GM04503 (cell line): Measurements from ENCODE around the gene DHX40.

Source experiments
- DNase-seq: peaks from one replicate; pipeline ENCODE4 v3.0.0-alpha.2; 2012; ENCODE audit warnings: low read depth

Gene DHX40

DNA sequence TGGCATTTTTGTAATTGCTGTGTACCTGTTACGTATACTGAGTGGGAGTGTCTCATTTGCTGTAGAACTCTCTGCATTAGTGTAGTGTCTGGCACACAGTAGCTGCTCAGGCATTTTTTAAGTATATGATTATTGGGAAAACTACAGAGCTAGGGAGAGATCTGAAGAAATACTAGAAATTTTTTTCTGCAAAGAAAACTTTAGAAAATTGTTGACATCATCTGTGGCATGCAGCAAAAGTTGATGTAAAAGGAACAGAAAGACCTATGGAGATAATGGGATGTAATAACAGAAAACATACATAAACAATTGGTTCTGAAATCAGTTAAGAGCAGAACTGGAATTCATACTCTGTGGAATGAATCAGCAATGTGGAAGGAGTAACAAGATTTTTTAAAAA lies 65.9 kb downstream of the DHX40 start:
- no peak for DNase-seq

DNA sequence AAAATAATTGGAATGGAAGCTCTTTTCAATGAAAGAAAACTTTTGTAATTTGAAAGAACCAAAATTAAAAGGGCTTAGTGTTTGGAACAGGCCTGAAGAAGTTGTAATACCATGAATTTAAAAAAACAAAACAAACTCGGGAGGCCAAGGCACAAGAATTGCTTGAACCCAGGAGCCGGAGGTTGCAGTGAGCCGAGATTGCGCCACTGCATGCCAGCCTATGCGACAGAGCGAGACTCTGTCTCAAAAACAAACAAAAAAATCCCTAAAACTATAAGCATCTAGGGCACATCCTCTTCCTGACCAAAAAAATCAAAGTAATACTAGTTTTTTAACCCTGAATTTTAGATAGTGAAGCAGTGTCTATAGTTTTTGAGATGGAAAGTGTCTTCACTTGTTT lies 67.0 kb downstream of the DHX40 start:
- DNase-seq = no peak

DNA sequence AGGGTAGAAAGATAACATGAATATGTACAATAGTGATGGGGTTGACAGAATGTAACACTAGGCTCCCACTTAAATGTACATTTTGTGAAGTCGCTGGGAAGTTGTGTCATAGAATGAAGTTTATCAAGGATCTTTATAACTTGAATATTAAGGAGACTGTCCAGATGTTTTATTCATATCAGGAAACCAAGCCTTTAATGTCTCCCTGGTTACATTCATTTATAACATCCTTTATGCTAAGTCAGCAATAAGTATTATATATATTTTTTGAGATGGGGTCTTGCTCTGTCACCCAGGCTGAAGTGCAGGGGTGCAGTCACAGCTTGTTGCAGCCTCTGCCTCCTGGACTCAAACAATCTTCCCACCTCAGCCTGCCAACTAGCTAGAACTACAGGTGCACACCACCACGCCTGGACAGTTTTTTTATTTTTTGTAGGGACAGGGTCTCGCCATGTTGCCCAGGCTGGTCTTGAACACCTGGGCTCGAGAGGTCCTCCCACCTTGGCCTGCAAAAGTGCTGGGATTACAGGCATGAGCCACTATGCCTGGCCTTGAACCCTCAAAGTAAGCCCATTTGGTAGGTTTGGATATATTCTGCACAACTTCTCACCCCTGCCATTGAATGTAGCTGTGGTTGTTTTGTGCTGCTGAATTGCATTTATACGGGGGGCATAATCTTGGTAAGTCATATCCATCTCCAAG lies 68.4 kb downstream of the DHX40 start:
- DNase-seq = no peak

- no peak for DNase-seq
These were observed 69.5 kb downstream of the DHX40 start for GRCh38 chr17:59634632-59635541.

DNA sequence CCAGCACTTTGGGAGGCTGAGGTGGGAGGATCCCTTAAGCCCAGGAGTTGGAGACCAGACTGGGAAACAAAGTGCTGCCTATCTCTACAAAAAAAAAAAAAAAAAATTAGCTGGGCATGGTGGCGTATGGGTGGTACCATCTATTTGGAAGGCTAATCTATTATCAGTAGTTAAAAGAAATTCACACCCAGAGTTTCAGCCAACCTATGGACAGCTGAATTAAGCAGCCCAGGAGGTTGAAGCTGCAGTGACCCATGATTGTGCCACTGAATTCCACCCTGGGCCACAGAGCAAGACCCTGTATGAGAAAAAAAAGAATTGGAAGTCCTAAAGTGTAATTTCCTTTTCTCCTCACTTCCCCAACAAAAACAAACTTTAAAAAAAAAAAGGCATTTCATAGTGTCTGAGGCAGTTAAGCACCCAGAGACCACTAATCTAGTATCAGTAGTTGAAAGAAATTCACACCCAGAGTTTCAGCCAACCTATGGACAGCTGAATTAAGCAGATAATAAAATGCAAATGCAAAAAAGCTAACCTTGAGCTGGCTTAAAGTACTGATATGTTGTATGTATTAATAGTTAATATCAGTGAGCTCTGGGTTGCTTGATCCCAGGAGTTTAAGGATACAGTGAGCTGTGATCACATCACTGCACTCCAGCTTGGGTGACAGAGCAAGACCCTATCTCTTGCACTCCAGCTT lies 72.4 kb downstream of the DHX40 start:
- no peak for DNase-seq

DNA sequence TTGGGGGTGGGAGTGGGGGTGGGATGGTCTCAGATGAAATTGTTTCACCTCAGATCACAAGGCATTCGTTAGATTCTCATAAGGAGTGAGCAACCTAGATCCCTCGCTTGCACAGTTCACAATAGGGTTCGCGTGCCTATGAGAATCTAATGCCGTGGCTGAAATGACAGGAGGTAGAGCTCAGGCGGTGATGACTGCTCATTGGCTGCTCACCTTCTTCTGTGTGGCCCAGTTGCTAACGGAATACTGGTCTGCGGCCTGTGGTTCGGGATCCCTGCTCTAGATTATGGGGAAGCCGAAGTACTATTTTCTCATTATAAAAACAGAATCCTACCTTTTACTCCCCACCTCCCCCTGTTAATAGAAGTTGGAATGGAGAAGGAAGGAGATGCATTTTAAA lies 73.1 kb downstream of the DHX40 start:
- no peak for DNase-seq

GRCh38 chr17:59641799-59642484 lies 76.5 kb downstream of the DHX40 start:
- no peak for DNase-seq

DNA sequence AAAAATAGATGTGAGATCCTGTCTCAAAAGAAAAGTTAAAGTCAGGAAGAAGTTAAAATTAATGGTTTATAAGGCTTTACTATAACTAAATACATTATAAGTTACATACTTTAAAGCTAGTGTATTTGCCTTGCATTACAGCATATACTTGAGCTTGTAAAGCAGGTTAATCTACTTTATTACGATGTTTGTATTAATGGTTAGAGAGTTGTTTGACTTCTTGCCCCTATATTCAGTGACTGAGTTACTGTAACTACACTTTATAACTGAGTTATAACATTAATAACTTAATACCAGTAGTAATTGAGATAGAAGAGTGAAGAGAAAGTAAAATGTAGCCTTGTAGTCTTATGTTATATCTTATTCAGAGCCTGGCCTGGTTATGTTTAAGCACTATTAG lies 77.2 kb downstream of the DHX40 start:
- no peak for DNase-seq

- DNase-seq = no peak
These were observed 78.0 kb downstream of the DHX40 start for GRCh38 chr17:59643159-59644140.

GRCh38 chr17:59647288-59647687 lies 81.9 kb downstream of the DHX40 start:
- no peak for DNase-seq

GRCh38 chr17:59649886-59650285 lies 84.5 kb downstream of the DHX40 start:
- no peak for DNase-seq

DNA sequence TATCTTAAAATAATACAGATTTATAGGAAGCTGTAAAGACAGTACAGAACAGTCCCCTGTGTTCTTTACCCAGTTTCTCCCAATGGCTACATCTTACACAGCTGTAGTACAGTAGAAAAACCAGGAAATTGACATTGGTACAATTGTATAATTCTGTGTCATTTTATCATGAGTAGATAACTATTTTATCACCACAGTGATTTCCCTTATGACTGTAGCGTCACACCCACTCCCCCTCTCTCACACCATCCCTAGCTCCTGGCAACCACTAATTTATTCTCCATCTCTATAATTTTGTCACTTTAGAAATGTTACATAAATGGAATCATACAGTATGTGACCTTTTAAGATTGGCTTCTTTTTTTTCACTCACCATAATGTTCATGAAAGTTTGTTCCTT lies 85.2 kb downstream of the DHX40 start:
- DNase-seq = no peak

- no peak for DNase-seq
These were observed 85.9 kb downstream of the DHX40 start for GRCh38 chr17:59651346-59651745.

DNA sequence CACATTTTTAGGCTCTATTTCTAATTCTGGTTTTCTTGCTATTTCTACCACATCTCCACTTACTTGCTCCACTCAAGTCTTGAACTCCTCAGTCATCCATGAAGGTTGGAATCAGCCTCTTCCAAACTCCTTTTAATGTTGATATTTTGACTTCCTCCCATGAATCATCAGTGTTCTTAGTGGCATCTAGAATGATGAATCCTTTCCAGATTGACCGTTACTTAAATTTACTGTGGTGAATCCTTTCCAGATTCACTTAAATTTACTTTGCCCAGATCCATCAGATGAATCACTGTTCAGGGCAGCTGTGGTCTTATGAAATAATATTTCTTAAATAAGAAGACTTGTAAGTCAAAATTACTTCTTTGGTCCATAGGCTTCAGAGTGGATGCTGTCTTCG lies 86.7 kb downstream of the DHX40 start:
- peak; percentile 63 for DNase-seq

GRCh38 chr17:59656624-59657023 lies 91.2 kb downstream of the DHX40 start:
- DNase-seq = peak; percentile 41
